Dedifferentiated amniotic fluid mesenchymal stem cell (primary cell): ENCODE data around the gene POU6F2.

Experiments
- DNase-seq: peaks from one replicate; pipeline ENCODE4 v3.0.0-alpha.2; 2016; ENCODE audit errors: extremely low spot score

POU6F2 gene

DNA sequence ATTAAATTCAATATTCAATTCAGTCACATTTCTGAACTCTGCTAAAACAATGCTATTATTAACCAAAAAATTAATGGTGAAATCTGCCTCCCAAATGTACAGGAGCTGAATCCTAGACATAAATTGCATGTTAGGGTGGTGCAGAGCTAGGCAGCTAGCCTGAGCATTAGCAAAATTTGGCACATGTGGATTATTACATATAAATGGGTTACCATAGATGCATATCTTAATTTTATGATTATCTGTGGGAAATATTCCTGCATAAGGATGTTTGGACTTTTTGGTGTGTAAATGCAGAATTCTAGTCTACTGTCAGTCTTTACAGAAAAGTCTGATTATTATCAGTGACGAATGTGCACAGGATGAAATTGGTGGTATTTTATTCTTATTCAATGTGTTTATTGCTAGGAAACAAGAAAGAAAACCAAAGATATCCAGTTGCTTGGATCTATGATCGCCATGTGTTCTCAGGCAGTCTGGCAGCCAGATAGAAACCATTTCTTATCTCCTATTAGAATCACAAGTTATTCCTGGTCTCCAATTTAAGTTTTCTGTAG, 150.7 kb downstream of the POU6F2 start:
- DNase-seq: no peak

DNA sequence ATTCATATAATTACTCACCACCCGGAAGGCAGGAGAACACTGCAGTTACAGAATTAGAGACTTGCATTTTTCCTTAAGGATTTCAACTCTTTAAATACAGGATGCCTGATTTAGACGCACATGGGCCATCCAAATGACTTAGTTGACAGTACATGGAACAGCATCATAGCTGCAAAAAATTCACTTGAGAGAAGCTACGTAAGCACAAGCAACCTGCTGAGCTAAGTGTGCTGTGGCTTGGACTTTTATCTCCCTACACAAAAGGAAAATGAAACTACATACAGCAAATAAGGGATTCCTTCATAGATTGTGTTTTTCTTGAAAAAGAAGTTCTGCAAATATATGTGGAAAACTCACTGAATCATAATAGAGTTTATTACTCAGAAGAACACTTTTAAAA, 152.6 kb downstream of the POU6F2 start:
- DNase-seq: no peak

DNA sequence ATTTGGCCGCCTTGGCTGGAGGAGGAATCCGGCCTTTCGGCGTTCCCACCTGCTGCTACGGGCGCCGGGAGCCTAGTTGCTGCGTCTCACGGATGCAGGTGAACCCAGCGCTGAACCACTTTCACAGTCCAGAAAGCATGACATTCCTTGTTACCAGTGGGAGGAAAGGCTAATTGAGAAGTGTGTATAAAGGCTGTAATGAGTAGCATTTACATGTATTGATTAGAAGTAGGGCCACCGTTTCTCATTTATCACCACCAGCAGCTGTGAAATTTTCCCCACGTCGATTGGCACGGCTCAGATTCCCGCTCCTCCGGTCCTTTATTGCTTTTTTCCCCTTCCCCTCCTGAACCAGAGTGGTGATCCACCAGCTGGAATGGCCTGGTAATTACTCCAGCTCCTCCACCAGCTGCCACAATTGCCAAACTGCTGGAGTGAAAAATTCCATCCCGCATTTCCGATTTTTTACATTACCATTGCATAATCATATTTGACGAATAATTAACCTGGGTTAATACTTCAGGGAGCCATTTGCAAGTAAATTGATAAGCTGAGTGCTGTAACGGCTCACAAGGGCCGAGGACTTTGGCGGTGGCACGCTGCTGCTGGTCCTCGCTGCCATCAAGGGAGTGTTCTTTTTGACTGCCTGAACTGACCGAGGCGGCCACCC, 153.3 kb downstream of the POU6F2 start:
- no peak for DNase-seq

DNA sequence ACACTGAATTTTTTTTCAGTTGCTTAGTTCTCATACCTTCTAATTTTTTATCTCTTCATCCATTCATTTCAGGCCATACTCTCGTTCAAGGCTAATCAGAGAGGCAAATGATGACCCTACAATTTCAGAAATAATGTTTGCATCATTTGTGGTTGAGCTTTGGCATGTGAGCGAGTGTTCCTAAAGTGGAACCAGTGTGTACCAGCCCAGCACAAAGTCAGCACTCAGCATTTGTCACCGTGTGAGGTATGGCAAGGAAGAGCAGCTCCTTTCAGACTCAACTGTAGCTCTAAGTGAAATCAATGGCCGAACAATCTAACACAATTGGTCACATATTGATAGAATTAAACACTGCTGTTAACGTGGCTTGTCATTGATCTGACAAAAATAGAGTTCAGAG, 154.6 kb downstream of the POU6F2 start:
- DNase-seq: no peak

DNA sequence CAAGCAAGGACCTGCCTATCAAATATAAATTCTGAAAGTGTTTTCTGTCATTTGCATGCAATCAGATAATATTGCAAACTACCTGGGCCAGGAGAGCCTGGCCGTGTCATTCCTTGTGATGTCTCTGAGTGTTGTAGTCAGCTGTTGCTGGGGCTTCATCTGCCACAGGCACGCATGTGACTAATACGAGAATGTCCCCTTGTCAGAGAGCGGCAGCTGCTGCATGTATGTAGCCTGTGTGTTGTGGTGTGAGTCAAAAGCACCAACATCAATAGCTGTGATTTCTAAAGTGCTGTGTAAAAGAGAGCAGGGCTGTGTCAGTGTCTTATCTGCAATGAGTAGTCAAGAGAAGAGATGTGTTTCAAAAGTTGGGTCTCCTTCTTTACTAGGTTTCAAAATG, 155.4 kb downstream of the POU6F2 start:
- no peak for DNase-seq

DNA sequence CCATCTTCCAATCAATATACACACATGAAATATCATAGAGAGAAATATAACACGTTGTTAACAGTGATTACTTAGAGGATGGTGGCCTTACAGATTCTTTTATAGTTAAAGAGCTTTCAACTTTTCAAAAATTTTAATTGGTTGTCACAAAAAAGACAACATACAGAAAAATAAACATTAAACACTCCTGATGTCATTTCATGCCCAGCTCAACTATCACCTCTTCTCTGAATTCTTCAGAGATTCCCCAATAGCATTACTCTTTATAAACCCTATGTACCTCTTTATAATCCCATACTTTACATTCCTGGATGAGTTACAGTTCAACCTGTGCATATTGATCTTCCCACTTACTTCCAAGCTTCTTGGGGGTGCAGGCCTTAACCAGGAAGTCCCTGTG, 159.8 kb downstream of the POU6F2 start:
- no peak for DNase-seq

DNA sequence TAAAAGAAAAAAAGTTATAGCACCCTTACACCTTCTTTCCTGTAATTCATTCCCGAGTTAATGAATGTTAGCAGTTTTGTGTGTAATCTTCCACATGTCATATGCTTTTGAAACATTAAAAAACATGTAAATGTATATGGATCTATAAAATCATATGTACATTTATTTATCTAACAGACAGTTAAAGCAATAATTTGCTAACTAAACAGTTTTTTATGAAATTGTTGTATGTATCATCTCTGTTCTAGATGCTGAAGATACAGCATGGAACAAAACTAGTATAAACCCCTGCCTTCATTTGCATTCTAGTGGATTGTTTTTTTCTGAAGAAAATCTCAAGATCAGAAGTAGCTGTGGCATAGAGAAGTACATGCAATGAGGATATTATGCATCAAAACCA, 165.0 kb downstream of the POU6F2 start:
- no peak for DNase-seq

DNA sequence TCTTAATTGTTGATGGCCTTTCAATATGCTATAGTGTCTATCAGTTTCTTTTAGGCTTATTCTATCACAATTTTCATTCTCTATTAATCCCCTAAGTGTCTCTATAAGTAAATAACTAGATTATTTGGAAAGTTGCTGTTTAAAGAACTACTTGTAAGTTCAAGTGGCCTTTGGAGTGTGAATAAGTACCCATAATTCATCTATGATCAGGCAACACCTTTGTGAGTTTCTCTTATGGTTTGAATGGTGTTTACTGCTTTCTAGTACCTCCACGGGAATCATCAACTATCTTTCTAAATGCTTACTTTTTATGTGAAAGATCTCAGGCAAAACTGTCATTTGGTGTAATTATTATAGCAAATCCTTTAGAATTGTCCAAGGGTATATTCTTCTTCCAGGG, 166.7 kb downstream of the POU6F2 start:
- no peak for DNase-seq

DNA sequence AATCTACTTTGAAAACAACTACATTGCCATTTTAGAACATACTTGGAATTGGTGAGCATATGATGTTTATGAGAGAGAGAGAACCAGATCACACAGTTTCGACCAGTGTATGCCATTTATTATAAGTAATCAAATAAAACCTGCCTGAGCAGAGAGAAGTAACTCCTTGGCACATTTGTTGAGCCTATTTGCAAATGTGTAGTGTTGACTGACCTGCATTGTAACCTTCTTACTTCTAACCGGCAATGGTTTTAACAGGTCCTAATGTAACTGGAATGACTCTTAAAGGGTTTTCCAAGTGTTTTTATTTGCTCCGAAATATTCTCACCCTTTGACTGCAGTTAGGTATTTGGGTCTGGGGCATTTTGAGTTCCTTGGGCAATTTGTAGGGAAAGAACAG, 167.6 kb downstream of the POU6F2 start:
- no peak for DNase-seq

DNA sequence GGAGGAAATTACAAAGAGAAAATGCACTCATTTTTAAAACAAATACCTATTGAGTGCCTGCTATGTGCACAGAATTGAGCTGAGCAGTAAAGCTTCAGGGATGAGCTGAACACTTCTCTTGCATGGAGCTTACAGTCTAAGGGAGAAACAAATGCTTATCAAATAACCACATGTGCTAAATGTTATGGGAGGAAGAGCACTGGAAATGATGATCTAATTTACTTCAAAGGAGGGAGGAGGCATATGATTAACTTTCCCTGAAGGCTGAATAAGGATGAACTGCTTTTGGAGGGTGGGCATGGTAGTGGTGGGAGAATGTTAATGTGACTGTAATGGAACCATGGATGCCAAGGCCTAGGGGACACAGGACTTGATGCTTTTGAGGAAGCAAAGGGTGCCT, 168.2 kb downstream of the POU6F2 start:
- no peak for DNase-seq

DNA sequence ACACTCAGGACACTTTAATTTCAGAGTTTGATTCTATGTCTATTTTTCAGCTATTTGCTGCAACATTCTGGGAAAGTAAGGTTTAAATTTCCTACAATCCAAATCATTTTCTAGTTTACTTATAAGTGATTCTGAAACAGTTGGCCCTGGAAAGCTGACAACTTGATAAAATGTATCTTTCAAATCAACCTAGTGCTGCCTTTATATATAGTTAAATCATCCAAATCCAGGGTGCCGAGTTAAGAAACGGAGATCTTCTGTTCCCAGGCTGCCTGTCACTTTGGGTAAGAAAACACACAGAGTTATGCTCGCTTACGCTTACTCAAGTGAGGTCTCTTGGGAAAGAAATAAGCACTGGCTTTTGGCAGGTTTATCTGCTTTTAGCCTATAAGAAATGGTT, 175.0 kb downstream of the POU6F2 start:
- no peak for DNase-seq

DNA sequence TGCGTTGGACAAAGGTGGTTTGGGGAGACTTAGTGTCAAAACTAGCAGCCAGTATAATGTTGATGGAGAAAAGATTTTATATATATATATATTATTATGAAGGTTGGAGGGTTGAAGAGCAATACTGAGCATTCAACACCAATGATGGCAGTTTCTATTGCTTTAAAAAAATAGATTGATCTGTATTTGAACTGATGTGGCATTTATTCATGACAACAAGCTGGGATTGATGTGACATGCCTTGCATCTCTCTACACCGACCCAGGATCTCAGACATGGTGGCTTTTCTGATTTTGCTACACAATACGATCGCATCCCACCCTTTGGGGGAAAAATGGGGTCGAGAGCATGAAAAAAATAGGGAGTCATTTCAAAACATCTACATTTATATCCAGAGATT, 175.4 kb downstream of the POU6F2 start:
- no peak for DNase-seq

DNA sequence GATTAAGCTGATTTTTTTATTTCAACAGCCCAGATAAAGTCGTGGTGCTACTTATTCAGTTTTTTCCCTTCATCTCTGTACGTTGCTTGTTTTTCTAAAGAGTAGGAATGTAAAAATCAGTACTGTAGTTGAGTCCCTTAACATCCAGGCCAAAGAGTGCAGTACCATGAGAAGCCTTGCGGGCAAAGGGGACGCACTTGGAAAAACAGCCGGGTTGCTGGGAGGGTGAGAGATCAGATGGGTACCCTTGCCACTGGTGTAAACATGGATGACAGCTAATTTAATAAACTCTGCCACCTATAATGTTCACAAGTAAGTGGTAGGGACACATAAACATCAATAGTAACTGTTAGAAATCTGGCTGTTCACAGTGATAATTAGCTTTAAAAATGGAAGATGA, 175.9 kb downstream of the POU6F2 start:
- DNase-seq: no peak

DNA sequence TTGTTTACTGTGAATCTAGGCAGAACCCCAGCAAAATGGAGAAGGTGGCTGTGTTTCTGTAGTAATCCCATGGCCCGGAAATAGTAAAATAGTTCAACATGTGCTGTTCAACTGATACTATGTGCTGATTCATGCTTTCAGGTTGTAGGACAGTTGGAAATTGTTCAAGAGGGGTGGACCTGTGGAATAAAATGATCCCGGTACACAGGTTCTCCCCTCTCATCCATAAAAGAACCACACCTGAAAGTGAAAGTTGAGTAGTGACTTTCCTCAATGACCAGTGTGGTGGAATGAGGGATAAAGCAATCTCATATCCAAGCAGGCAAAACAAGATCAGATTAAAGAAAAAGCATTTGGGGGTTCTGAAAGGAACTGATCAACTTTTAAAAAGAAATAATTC, 177.1 kb downstream of the POU6F2 start:
- no peak for DNase-seq

DNA sequence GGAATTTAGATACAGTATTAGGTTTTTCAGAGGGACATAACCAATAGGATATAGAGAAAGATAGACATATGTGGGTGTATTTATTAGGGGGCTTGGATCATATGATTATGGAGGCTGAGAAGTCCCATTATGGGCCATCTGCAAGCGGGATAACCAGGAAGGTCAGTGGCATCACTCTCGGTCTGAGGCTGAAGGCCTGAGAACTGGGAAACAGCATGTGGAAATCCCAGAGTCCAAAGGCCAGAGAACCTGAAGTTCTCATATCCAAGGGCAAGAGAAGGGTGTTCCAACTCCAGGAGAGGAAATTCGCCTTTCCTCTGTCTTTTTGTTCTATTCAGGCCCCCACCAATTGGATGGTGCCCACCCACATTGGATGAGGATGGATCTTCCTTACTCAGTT, 180.7 kb downstream of the POU6F2 start:
- no peak for DNase-seq

DNA sequence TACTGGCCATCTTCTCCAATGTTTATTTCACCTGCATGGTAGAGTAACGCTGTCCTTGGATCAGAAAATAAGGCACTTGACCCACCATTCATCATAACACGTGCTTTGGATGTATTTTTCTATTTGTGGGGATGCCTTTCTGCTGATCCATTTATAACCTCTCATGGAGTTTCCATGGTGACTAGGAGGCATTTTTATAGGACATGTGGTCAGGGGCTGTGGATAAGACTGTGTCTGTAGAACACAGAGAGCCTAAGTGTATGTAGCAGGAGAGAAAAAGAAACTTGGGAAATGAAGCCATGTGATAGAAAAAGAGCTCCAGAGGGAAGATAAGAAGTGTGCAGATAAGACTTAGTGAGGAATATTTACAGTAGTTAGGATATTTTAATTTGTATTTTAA, 184.2 kb downstream of the POU6F2 start:
- no peak for DNase-seq

DNA sequence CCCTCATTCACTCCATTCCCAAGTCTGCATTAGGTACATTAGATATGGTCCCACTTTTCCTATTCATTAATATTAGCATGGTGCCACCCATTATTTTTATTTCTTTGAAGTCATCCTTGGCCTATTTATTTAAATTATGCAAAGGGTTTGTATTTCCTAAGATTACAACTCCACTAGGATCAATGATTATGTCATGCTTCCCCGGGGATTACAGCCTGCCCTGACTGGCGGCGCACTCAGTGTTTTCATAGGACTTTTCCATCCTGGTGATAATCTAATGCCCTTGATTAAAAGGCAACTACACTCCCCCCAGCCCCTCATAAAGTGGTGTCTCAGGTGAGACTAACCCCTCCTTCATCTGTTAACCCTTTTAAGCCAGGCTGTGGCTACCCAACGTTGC, 187.2 kb downstream of the POU6F2 start:
- no peak for DNase-seq

DNA sequence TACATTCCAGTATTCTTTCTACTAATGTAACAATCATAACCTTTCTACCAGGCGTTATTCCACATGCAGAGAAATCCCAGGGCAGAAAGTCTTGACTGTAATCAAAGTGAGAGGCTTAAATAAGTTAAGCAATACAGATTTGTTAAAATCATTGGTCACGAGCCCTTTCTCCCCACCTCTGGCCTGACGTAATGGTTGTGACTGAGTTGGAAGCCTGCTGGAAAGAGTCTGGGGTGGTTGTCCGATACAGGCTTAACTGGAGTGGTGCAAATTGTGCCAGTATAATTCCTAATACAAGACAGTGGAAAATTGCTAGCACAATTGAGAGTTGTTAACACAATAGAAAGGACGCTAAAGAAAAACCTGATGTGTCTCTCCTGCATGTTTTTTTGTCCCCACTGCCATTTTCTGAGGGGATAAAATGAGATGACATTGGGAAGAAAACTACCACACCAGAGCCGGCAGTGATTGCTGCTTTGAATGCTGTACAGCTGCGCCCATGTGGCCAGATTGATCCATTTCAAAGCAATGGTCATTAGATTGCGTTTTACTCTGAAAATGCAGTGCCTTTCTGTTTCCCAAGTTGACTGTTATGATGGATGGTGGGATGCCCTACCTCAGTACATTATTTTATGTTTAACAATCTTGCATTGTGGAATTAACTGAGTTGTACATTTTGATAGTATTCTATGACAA, 190.8 kb downstream of the POU6F2 start:
- DNase-seq: no peak

DNA sequence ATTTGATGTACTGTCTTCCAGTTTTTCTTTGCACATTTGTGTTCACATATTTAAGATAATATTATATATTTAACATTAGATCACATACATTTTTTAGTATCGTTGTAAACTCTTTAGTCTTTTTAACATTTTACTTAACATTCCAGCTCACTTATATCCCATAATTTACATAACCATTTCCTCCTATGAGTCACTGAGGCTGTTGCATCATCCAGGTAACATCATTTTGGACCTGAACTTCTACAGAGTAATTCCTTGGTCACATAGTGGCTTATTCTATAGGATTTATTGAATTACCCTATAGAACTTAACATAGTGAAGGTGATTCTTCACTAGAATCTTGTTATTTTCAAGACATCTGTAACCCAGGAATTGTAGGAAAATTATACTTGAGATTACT, 194.4 kb downstream of the POU6F2 start:
- DNase-seq: no peak

DNA sequence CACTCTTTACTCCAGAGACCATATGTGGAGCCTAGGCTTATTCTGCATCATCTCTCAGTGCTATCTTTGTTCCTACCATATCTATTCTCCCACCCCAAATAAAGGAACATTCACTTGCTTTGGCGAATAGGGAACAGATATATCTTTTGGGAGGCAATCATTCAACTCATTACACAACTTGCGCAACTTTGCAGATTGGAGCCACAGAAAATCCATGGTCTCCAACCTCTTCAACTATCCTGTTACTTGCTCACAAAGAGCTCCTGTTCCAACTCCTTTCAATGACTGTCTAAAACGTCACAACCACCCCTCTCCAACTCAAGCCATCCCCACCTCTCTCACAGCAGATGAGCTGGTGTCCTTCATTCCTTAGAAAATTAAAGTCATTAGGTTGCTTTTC, 203.7 kb downstream of the POU6F2 start:
- no peak for DNase-seq

DNA sequence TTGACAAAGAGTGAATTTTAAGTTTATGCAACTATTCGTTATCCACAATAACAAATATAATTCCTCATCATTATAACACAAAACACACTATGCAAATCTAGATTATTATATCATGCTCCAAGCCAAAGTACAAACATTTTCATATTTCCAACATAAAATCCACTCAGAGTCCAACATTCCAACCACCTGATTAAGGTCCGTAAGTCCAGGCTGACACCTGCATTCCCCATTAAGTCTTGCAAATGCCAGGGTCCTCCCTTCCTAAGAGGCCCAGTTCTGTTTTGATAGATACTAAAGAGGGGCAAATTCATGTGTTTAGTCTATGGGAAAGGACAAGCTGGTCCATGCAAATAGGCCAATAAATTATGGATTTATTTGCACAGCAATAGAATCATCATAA, 206.1 kb downstream of the POU6F2 start:
- DNase-seq: no peak

DNA sequence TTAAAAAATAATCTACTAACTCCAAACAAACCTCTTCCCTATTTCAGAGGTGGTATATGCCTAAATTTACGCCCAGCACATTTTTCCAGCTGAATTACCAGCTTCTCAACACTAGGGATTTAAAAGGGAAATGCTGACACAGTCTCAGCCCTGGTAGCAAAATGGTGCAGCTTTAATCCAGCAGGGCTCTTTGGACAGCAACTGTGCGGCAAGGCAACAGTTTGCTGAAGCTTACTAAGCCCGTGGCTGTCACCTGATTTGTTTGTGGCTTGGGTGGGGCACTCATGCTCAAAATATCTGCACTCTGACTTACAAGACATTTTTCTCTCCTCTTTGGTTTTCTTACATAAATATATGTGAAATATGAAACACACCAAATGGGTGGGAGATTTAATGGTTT, 206.7 kb downstream of the POU6F2 start:
- no peak for DNase-seq

DNA sequence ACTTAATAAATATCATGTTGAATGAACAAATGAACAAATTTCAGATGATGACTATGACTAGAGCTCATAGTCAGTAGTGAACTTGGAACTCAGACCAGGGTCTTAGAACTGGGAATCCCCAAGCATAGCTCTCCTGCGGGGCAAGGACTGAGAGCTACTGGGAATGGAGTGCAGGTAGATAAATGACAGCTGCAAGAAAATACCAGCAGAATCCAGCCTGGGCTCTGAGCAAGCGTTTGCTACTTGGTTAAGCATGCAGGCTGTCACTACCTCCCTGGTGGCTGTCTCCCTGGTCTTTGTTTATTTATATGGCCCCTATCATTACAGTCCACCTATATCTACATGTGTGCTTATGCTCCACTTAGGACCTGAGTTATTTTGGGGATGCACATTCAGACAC, 208.4 kb downstream of the POU6F2 start:
- DNase-seq: no peak

DNA sequence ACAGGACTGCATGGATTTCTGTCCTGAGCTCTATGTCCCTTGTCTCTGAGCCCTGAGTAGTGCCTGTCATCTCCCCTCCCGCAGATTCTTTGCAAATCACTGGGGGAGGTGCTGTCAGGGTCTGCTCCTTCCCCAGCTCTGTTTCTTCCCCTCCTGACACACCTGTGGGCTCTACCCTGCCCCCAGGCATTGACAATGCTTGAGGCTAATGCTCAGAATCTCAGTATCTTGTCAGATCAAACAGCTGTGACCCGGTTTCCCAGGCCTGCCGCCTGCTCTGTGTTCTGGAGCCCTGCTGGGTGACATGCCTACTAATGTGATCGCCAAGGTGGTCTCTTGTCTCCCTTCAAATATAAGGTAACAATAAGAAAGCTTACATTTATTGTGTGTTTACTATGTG, 209.0 kb downstream of the POU6F2 start:
- no peak for DNase-seq
